Activated CD4-positive, alpha-beta T cell treated with anti-CD3 and anti-CD28 coated beads, Interleukin-2, amount 50 U/mL, for 24 hours (primary cell): ENCODE results near the gene SRD5A3.

Experiments
- DNase-seq, 2 donors: peaks; one replicate each; pipeline ENCODE4 v3.0.0-alpha.2; 2020; ENCODE audit warnings: low read depth in 1 of 2, low spot score in 1 of 2

SRD5A3 gene

DNA sequence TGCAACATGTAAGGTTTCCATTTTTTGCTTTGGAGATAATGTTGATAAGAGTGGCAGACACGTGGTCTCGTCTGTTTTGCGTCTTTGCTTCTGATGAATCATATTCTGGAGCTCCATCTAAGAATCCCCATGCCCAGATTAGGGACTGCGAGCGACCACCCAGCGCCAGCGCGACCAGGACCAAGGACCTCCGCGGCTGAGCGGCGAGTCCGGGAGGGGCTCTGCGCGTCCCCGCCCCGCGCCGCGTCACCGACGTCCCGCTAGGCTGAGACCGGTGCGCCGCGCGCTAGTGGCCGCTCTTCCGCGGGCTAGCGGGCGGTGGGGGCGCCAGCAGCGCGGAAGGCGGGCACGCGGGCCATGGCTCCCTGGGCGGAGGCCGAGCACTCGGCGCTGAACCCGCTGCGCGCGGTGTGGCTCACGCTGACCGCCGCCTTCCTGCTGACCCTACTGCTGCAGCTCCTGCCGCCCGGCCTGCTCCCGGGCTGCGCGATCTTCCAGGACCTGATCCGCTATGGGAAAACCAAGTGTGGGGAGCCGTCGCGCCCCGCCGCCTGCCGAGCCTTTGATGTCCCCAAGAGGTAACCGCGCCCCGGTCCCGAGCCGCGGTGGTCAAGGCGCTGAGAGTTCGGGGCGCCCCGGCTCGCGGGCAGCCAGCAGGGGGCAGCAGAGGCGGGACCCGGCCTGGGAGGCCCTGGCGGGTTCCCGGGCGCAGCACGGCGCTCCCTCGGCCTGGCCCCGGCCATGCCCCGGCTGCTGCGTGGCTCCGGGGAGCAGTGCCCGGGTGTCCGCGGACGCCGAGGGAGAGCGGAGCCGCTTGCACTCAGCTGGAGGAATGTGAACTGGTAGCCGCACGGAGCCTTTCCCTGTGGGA lies at the start of gene SRD5A3:
Gene SRD5A3 (plus strand): TSS at position 263 of the 871 bp plus-strand sequence. CDS start 95 bp downstream, at position 358.
- peak; percentile 68 to 78 for DNase-seq

DNA sequence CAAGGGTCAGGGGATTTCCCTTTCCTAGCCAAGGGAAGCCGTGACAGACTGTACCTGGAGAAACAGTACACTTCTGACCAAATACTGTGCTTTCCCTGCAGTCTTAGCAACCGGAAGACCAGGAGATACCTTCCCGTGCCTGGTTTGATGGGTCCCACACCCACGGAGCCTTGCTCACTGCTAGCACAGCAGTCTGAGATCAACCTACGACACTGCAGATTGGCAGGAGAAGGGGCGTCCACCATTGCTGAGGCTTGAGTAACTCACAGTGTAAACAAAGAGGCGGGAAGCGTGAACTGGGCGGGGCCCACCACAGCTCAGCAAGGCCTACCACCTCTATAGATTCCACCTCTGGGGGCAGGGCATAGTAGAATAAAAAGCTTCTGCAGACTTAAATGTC lies 48.7 kb upstream of the SRD5A3 start:
- no peak for DNase-seq

DNA sequence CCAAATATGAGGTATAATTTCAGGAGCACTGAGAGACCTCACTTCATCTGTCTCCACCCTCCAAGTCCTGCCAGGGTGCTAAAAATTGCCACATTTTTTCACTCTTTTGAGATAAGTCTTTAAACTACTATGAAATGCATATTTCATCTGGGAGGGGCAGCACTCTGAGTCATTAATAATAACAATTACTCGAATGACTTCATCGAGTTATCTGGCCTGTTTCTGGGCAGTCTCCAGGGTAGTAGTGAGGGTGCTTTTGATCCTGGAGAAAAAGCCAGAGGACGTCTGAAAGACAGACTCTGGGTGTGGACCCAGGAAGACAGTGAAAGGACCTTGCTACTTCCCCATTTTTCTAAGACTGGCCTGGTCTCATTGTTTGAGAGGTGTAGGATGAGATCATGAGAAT lies 42.3 kb upstream of the SRD5A3 start:
- DNase-seq, result no peak

DNA sequence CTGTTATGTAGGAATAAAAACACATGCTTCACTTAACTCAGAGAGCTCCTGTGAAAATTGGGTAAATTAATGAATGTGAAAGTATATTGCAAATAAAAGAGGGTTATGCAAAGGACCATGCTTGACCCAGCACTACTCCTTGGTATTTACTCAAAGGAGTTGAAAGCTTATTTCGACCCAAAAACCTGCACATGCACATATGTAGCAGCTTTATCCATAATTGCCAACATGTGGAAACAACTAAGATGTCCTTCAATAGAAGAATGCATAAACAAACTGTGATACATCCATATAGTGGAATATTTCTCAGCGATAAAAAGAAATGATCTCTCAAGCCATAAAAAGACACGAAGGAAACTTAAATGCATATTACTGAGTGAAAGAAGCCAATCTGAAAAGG lies 41.7 kb upstream of the SRD5A3 start:
- DNase-seq, result no peak

DNA sequence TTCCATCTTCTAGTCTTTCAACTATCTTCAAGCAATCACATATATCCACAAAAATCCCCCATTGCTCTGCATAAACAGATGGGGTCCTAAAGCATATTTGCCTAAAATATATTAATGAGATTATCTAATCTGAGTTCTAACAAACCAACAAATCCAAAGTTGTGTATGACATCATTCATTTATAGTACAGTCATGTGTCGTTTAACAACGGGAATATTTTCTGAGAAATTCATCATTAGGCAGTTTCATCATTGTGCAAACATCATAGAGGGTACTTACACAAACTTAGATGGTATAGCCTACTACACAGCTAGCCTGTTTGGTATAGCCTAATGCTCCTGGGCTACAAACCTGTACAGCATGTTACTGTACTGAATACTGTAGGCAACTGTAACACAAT lies 38.0 kb upstream of the SRD5A3 start:
- no peak for DNase-seq

DNA sequence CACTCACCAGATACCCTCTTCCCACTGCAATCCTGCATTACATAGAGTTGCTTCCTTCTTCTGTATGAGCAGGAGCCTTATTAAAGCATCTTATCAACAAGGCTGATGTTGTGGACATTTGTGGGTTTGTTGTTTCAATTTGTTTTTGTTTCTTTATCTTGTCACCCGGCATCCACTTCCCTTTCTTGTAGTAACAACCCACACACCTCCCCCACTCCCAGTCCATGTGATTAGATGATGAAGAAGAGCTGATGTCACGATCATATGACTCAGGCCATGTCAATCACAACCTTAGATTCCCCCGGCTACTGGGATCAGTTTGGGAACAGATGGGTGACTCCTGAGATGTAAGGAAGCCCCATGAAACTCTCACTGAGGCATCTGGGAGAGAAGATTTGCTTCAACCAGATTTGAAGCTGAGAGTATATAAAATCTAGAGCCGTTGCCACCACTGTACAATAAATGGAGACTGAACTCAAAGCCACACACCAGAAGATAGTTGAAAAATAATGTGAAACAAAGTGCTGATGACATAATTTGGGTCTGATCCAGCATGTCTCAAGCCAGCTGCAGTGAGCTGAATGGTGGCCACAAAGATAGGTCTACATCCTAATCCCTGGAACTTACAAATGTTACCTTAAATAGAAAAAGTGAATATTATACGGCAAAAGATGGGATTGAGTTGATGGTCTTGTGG lies 34.1 kb upstream of the SRD5A3 start:
- no peak for DNase-seq

DNA sequence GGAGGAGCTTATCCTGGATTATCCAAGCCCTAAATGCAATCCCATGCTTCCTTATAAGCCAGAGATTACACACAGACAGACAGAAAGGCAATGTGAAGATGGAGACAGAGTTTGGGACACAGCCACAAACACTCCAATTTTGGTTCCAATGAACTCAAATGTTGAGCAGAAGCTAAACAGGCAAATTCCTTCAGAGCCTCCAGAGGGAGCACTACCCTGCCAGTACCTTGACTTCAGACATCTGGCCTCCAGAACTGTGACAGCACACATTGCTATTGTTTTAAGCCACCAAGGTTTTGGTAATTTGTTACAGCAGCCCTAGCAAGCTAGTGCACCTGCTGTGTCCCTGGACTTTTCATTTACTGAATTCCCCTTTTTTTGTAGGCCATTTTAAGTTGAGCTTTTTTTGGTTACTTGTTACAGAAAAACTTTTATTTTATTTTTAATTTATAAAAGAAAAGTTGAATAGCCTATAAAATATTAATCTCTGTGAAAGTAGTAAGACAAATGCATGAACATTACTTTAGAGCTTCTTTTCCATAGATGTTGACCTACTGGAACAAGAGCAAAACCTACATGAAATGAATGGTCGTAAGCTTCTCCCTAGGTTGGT lies 33.4 kb upstream of the SRD5A3 start:
- DNase-seq, result peak in 1 of 2 donors; percentile 19

DNA sequence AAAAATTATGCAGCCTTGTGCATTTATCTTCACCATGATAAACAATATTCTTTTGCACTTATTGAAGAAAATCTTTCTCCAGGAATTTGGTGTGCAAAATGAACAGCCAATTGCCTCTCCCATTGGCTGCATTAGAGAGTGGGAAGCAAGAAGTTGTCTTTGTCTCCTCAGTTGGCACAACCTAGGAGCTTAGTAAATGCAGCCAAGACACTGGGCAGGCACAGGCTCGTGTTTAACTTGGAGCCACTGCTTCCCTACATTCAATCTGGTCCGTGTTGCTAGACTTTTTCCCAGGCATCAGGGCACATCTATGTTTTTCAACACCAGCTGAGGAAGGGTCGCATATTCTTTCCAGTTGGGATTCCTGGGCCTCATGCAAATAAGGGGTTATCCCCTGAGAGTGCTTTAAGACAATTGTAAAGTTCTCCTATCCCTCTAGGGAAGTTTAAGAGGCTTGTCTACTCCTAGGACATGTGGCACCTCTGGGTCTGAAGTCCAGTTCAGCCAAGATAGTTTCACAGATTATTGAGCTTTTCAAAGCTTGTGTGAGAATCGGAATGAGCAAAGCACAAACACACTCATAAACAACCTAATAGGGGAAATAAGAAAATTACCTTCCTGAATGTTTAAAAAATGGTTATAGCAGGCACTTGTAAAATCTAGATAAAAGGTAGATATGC lies 31.8 kb upstream of the SRD5A3 start:
- no peak for DNase-seq

DNA sequence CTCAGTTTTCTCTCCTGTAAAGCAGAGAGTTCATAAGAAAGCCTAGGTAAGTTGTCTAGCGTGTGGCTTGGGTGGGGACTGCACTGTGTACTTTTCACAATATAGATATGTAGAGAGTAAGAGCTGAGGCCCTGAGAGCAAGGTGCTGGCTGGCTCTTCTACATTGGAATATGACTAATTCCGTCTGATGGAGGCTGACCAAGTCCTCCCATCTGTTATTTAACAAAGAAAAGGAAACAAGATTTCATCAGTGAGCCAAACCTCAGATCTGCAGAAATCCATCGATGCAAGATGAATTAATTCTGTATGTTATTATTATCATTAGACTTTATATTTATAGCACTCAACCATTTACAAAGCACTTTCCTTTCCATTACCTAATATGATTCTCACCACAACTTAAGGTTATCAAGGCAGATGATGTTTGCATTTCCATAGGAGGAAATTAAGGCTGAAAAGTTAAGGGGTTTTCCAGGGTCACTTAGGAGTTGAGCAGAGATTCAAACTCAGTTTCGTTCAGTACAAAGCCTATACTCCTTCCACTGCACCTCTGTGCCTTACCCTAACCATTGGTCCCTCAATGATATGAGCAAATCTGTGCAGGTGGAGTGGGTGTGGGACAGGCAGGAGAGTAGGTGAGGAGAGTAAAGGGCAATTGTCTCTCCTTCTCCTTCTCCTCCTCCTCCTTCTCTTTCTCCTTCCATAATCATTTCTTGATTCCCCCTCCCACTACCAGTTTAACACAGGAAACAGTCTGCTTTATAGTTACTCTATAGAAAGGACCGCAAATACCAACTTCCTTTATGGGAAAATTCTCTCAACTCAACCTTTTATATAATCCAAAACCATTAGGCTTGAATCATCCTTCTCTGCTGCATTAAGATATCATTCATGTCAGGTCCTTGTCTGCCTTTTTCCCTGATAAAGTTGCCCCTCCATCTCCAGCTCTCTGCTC lies 27.6 kb upstream of the SRD5A3 start:
- no peak for DNase-seq

DNA sequence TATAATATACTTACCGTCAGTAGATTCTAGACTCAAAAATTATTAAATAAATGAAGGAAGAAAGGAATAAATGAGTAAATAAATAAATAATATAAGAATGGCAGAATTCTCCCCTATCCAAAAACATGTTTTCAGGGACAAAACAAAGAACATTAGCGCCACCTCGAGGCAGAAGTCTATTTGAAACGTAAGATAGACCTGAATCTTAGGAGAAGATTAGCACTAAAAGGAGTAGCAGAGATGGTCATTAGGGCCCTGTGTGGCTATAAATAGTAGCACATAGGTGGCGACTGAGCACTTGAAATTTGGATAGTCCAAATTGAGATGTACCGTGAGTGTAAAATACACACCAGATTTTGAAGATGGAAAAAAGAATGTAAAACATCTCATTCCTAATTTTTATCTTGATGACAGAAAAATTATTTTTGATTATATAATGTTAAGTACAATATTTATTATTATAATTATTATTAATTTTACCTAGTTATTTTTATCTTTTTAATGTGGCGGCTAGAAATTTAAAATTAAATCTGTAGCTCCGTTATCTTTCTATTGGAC lies 24.3 kb upstream of the SRD5A3 start:
- DNase-seq, result peak; percentile 17 to 59

DNA sequence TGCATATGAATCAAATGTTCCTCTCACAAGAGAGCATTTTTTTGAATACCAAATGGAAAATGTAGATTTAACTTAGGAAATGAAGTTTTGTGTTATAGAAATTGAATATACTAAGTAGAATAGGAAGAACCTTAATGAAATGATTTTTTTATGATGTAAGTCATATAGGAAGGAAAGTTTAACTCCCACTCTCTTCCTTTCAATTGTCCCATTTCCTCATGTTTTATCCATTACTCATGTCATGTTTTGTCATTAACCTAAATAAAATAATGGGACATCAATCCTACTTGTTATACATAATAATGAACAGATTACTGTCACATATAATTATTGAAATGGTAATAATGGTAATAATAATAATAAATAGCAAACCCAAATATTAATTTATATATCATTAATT lies 22.7 kb upstream of the SRD5A3 start:
- no peak for DNase-seq

DNA sequence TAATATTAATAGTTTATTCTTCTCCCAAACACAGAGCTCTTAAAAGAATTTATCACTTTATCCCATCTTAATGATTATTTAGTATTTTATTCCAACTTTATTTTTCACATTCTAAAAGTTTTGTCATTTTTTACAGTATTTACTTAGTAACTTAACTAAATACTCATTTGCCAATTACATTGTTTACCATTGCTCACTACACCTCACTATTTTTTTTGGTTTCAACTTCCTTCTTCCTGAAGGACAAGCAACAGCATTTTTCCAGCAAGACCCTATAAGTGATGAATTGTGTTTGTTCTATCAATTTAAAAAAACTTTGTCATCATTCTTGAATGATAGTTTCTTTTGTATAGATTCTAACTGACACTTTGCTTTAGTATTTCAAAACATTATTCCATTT lies 19.4 kb upstream of the SRD5A3 start:
- DNase-seq, result no peak

DNA sequence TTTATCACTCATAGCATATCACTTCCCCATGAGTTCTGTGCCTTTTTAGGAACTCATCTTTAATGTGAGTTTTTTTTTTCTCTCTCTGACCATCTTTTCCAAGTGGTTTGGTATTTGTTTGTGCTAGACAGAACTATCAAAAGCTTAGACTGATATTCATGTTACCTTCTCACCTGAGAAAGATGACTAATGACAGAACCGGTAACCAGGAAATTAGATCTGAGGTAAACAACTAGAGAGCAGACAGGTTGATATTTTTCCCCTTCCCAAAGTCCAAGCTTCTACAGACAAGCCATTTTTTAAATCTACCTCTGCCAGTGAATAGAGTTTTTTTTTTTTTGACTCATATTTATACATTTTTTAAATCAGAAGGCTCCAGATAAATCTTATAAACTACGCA lies 17.0 kb upstream of the SRD5A3 start:
- DNase-seq, result no peak

DNA sequence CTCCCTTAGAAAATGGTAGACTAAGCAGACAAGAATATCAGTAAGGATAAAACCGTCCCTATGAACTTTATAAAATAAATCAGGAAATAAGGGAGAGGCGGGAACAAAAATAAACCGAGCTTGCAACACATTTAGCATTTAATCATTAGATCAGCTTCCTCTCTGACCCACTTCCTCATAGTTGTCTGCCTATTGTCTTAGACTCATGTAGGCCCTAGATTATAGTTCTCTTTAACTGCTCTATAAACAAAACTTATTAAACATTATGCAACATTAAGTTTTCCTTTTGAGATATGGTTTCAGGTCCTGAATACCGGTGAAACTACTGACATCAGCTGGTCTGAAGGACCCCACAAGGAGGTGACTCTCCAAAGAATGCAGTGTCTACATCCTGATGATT lies 15.8 kb upstream of the SRD5A3 start:
- no peak for DNase-seq

DNA sequence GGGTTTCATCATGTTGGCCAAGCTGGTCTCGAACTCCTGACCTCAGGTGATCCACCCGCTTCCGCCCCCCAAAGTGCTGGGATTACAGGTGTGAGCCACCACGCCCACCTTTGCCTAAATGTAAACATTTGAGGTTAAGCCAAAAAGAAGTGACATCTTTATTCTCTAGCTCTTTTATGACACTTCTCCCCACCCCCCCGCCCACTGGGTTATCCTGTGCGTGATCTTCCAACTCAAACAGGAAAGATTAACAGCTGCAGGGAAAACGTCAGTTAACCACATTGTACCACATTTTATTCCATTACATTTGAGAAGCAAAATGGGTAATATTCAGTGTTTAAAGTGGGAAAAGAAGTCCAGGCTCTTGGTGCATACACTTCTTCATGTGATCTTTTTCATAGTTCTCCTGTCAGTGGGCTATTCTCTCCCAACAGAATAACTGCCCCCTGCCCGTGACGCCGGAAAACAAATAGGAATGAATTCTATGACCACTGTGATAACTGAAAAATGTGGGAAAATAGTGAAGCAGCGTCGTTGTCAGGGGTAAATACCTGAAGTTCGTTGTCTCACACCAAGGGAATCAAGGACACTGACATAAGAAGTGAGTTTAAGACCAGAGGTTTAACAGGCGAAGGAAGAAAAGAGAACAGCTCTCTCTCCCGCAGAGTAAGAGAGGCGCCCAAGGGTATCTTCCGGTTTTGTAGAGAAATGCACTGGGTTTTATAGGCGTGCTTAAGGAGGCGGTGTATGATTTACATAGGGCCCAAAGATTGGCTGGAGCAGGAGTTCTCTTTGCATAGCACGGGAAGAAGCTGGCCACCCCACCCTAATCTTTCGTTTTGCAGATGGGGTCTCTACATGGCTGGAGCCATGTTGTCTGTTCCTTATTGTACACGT lies 9.7 kb upstream of the SRD5A3 start:
- DNase-seq, result no peak

DNA sequence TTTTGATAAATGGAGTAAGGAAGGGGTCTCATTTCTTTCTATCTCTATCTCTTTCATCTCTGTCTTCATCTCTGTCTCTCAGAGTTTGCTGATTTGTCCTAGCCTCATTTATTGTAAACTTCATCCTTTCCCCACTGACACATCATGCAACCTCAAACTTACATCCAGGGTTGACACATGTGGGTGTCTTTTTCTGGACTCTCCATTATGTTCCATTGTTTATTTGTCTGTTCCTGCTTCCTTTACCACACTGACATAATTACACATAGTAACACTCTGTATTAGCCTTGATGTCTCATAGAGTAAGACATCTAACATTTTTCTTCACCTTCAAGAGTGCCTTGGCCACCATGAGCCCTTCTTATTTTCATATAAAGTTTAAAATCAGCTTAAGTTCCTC lies 8.1 kb upstream of the SRD5A3 start:
- no peak for DNase-seq

DNA sequence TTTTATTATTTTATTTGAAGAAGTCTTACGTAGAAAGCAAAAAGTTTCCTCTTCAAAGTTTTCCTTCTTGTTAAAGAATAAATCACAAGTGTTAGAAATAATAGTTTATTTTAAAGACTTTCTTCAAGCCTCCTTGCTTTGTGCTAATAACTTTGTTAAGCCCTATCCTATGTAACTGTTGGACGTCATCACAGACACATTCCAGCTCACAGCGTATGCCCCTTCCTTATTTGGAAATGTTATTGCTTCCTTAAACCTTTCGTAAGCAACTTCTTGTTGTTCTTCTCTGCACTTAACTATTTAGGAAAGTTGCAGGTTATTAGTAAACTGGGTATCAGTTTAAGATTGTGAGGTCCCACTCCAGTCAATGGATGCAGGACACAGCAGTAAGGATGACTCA lies 7.6 kb upstream of the SRD5A3 start:
- no peak for DNase-seq

DNA sequence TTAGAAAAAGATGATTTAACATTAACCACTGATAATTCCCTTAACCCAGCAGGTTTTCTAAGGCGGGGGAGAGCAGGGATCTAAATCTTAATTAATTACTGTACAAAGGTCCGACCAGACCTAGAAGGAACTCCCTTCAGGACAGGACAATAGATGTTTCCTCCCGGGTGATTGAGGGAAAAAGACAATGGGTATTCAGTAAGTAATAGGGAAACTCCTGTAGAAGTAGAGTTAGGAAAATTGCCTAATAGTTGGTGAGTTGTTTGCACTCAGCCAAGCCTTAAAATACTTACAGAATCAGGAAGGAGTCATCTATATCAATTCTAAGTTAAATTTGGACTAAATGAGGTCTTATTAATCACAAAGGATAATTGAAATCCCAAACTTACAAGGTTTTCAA lies 5.8 kb upstream of the SRD5A3 start:
- DNase-seq, result no peak

DNA sequence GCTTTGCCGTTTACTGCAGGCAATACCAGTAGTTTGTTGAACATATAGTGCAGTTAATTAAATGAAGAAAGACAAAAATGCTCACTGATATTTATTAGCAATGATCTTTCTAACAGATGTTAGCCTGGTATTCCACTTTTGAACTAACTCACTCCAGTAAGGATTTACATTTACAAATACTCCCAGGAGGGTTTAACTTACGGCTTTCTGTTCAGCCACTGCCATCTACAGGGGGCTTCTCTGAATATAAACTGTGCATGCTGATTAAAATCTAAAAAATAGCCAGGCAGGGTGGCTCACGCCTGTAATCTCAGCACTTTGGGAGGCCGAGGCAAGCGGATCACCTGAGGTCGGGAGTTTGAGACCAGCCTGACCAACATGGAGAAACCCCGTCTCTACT lies 2.2 kb upstream of the SRD5A3 start:
- DNase-seq, result no peak
